Retinal pigment epithelial cell (primary cell): Measurements from ENCODE around the gene MIOX.

Experiments
- DNase-seq: peaks from one replicate; pipeline ENCODE4 v3.0.0-alpha.2; 2010; ENCODE audit warnings: low read depth
- H3K4me3 ChIP-seq: 2 replicates; pipeline ENCODE4 v1.5.1; 2011; ENCODE audit warnings: mild to moderate bottlenecking, low read length, control low read depth, moderate library complexity
- CTCF ChIP-seq: conservative IDR thresholded peaks from 2 replicates; pipeline ENCODE4 v1.5.1; 2011; ENCODE audit warnings: low read depth, low read length, control low read depth, inconsistent platforms

MIOX gene

GRCh38 chr22:50488006-50488677 is 1.5 kb downstream of the MIOX start:
- H3K4me3 ChIP-seq = no peak overlapping the region
- DNase-seq = no peak
- TF ChIP-seq CTCF = no peak

GRCh38 chr22:50488886-50489285 is 2.2 kb downstream of the MIOX start:
- TF ChIP-seq CTCF = no peak
- DNase-seq = no peak
- no peak overlapping the region for H3K4me3 ChIP-seq

- DNase-seq = no peak
- TF ChIP-seq CTCF = no peak
- no peak overlapping the region for H3K4me3 ChIP-seq
Measured at GRCh38 chr22:50489363-50490243, 2.9 kb downstream of the MIOX start.

GRCh38 chr22:50490531-50491308 is 4.1 kb downstream of the MIOX start:
- TF ChIP-seq CTCF = no peak
- no peak for DNase-seq
- no peak overlapping the region for H3K4me3 ChIP-seq

GRCh38 chr22:50497093-50497492 is 10.4 kb downstream of the MIOX start:
- DNase-seq = no peak
- no peak overlapping the region for H3K4me3 ChIP-seq
- TF ChIP-seq CTCF = no peak

GRCh38 chr22:50498322-50498890 is 11.7 kb downstream of the MIOX start:
- H3K4me3 ChIP-seq = no peak overlapping the region
- no peak for DNase-seq
- peak; percentile 71 for TF ChIP-seq CTCF
